Nephron (organoid): Measurements from ENCODE around the gene SLC16A5.

Source experiments
- H3K27ac Mint-ChIP-seq, 3 experiments: 2 replicates each; pipeline ENCODE4 v1.8.0; 2020; ENCODE audit warnings: mixed read lengths in 3 of 3, mild to moderate bottlenecking in 2 of 3, moderate library complexity in 1 of 3
- H3K27me3 Mint-ChIP-seq: 2 replicates; pipeline ENCODE4 v1.8.0; 2021; ENCODE audit warnings: low read depth, mild to moderate bottlenecking, moderate library complexity, mixed read lengths
- H3K36me3 Mint-ChIP-seq: 2 replicates; pipeline ENCODE4 v1.8.0; 2020; ENCODE audit warnings: low read depth, mixed read lengths
- H3K4me1 Mint-ChIP-seq: 2 replicates; pipeline ENCODE4 v1.8.0; 2020; ENCODE audit warnings: mixed read lengths
- H3K4me3 Mint-ChIP-seq, 3 experiments: 2 replicates each; pipeline ENCODE4 v1.8.0; 2020; ENCODE audit warnings: mild to moderate bottlenecking in 3 of 3, mixed read lengths in 3 of 3, moderate library complexity in 2 of 3
- H3K9me3 Mint-ChIP-seq: 2 replicates; pipeline ENCODE4 v1.8.0; 2020; ENCODE audit warnings: mixed read lengths
- TF ChIP-seq, protein P1 (sequence below), 3 experiments: fragments of 200-600 bp; sonication (generic); IDR thresholded peaks; one replicate each; pipeline ENCODE4 v1.5.0; 2021; ENCODE audit warnings: antibody characterized with exemption in 3 of 3; ENCODE audit not compliant: unreplicated experiment in 3 of 3

The SLC16A5 gene

GRCh38 chr17:75046407-75047289, 41.1 kb upstream of the SLC16A5 start, which contains the start of the genes ATP5PD and KCTD2:
ATP5PD (minus strand) TSS chr17:75046969; CDS start chr17:75042650, 4,319 bp downstream.
KCTD2 (plus strand) TSS chr17:75047225; CDS start chr17:75047251, 26 bp downstream.
- peak within 1 kb of the TSS; percentile 81 to 97 (median 95) for H3K27ac Mint-ChIP-seq
- TF ChIP-seq, protein P1, sequence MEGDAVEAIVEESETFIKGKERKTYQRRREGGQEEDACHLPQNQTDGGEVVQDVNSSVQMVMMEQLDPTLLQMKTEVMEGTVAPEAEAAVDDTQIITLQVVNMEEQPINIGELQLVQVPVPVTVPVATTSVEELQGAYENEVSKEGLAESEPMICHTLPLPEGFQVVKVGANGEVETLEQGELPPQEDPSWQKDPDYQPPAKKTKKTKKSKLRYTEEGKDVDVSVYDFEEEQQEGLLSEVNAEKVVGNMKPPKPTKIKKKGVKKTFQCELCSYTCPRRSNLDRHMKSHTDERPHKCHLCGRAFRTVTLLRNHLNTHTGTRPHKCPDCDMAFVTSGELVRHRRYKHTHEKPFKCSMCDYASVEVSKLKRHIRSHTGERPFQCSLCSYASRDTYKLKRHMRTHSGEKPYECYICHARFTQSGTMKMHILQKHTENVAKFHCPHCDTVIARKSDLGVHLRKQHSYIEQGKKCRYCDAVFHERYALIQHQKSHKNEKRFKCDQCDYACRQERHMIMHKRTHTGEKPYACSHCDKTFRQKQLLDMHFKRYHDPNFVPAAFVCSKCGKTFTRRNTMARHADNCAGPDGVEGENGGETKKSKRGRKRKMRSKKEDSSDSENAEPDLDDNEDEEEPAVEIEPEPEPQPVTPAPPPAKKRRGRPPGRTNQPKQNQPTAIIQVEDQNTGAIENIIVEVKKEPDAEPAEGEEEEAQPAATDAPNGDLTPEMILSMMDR (IDR thresholded peaks at IDR 0.05; ENCODE audit: unreplicated experiment in 3 of 3): no peak
- H3K27me3 Mint-ChIP-seq: no peaks in the 10 kb centered on the region
- H3K4me3 Mint-ChIP-seq: peak within 1 kb of the TSS; percentile 97 to 99 (median 99)
- H3K9me3 Mint-ChIP-seq: no peaks in the 10 kb centered on the region
- peaks cover 28% of the 10 kb centered on the region for H3K4me1 Mint-ChIP-seq
- peaks cover 24% of the 10 kb centered on the region for H3K36me3 Mint-ChIP-seq

DNA sequence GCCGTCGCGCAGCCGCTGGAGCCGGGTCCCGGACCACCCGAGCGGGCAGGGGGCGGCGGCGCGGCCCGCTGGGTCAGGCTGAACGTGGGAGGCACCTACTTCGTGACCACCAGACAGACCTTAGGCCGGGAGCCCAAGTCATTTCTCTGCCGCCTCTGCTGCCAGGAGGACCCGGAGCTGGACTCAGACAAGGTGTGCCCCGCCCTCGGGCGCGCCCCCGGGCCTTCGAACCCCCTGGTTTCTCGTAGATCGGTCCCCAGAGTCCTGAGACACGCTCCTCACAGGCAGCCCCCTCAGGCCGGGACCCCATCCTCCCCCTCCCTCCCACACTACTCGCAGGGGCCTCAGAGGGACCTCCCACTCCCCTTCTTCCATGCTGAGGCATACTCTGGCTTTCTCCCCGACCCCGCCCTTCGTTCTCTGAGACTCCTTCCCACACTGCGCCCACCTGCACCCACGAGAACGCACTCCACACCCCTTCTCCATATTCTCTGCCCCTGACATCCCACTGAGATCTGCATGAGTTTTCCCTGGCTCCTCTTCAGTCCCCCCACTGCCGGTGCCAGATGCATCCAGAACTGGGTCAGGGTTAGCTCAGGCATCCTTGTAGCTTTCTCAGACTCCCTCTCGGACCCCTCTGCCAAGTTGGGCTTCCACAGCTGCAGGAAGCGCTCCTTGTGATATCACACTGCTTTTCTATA, 40.2 kb upstream of the SLC16A5 start:
- Mint-ChIP-seq H3K36me3 (peaks cover 26% of the 10 kb centered on the region), H3K4me1 (peaks cover 28% of the 10 kb centered on the region), H3K4me3 (peak overlapping the region; percentile 94 to 97 (median 95)), H3K27me3 (no peaks in the 10 kb centered on the region), H3K9me3 (no peaks in the 10 kb centered on the region), H3K27ac (peak overlapping the region; percentile 79 to 92 (median 91))
- TF ChIP-seq, protein P1 (IDR thresholded peaks at IDR 0.05; ENCODE audit: unreplicated experiment in 3 of 3): no peak

DNA sequence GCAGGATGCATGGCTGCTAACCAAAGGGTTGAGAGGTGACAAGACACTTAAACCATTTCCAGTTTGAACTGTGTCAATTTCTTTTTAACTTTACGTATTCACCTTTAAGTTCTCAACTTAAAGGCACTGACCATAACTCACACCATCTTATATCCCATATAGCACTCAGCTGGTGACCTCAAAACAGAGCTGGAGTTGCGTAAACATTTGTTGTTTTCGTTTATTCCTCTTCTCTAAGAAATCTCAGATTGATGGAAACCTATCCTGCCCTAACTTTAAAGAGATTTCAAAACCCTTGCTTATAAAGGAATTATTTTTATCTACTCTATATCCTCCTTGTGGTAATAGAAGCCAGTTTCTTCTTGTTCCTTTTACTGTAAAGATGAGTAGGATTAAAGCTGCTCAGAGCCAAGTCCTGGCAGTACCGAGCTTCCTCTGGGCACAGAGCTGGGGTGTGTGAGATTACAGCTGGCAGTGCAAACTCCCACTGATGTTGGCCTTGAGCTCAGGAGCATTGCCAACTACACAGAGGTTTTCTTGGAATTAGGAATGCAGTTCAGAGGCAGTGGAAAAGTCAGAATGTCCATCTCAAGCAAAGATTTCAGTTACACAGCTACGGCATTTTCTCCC, 39.4 kb upstream of the SLC16A5 start:
- Mint-ChIP-seq H3K9me3 (no peaks in the 10 kb centered on the region), H3K27ac (peak overlapping the region; percentile 79 to 92 (median 91)), H3K4me3 (peak overlapping the region; percentile 94 to 97 (median 95)), H3K4me1 (peaks cover 28% of the 10 kb centered on the region), H3K27me3 (no peaks in the 10 kb centered on the region), H3K36me3 (peaks cover 34% of the 10 kb centered on the region)
- TF ChIP-seq, protein P1 (IDR thresholded peaks at IDR 0.05; ENCODE audit: unreplicated experiment in 3 of 3): no peak

- H3K4me3 Mint-ChIP-seq: peak overlapping the region; percentile 94 to 97 (median 95)
- no peaks in the 10 kb centered on the region for H3K9me3 Mint-ChIP-seq
- TF ChIP-seq, protein P1 (IDR thresholded peaks at IDR 0.05; ENCODE audit: unreplicated experiment in 3 of 3): no peak
- H3K27me3 Mint-ChIP-seq: no peaks in the 10 kb centered on the region
- peaks cover 28% of the 10 kb centered on the region for H3K4me1 Mint-ChIP-seq
- H3K27ac Mint-ChIP-seq: peak overlapping the region in 1 of 3 experiments; percentile 79
- H3K36me3 Mint-ChIP-seq: peaks cover 41% of the 10 kb centered on the region
Observed at GRCh38 chr17:75049057-75049456, 38.7 kb upstream of the SLC16A5 start.

DNA sequence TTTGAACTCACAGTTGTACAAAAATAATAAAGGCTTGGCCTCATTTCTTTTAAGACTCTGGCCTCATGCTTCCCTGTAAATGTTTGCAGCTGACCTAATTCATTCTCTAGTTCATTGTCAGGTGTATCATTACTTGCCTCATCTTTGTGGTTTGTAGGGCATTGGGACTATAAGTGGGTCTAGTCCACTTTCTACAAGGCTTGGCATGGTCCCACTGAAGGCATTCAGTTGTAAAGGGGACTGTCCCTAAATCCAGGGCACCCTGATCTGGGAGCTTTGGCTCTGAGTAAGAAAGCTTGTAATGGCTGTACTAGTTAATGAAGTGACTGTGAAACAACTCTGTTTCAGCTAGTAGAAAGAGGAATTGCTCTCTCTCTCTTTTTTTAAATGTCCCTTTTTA, 38.0 kb upstream of the SLC16A5 start:
- Mint-ChIP-seq H3K27me3 (no peaks in the 10 kb centered on the region), H3K27ac (no peak overlapping the region), H3K4me3 (peak overlapping the region; percentile 42 to 95 (median 94)), H3K4me1 (peaks cover 24% of the 10 kb centered on the region), H3K36me3 (peaks cover 47% of the 10 kb centered on the region), H3K9me3 (no peaks in the 10 kb centered on the region)
- TF ChIP-seq, protein P1 (IDR thresholded peaks at IDR 0.05; ENCODE audit: unreplicated experiment in 3 of 3): no peak
